GM20000 (cell line): ENCODE measurements around the gene TMEM106B.
A peak's percentile ranks its signal among the peaks of the same experiment; 100 is the strongest.

Experiments used
- DNase-seq: peaks from one replicate; pipeline ENCODE4 v3.0.0; 2012; ENCODE audit warnings: low spot score
- TF ChIP-seq, protein P1 (sequence below): IDR thresholded peaks from 2 replicates; pipeline ENCODE4 v1.5.1; 2012; ENCODE audit warnings: mild to moderate bottlenecking, control low read depth; ENCODE audit errors: extremely low read depth, missing control alignments

Gene TMEM106B

DNA sequence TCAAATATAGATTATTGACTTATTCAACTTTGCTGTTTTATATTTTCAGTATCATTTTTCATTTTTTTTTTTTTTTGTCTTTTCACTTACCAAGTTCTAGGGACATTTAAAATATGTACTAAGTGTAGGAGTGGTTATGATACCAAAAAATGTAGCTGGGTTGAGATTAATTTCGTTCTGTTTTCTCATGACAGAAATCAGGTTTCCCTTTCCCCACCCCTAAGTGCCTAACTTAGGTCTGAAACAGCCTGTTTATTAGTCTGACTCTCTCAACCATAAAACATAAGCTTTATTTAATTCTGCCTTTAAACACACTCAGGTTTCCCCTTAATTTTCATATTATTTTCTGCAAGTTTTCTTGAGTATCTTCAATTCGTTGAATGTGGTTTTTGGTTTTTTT, 22.1 kb downstream of the TMEM106B start:
- TF ChIP-seq, protein P1, sequence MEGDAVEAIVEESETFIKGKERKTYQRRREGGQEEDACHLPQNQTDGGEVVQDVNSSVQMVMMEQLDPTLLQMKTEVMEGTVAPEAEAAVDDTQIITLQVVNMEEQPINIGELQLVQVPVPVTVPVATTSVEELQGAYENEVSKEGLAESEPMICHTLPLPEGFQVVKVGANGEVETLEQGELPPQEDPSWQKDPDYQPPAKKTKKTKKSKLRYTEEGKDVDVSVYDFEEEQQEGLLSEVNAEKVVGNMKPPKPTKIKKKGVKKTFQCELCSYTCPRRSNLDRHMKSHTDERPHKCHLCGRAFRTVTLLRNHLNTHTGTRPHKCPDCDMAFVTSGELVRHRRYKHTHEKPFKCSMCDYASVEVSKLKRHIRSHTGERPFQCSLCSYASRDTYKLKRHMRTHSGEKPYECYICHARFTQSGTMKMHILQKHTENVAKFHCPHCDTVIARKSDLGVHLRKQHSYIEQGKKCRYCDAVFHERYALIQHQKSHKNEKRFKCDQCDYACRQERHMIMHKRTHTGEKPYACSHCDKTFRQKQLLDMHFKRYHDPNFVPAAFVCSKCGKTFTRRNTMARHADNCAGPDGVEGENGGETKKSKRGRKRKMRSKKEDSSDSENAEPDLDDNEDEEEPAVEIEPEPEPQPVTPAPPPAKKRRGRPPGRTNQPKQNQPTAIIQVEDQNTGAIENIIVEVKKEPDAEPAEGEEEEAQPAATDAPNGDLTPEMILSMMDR, result no peak
- DNase-seq, result no peak

DNA sequence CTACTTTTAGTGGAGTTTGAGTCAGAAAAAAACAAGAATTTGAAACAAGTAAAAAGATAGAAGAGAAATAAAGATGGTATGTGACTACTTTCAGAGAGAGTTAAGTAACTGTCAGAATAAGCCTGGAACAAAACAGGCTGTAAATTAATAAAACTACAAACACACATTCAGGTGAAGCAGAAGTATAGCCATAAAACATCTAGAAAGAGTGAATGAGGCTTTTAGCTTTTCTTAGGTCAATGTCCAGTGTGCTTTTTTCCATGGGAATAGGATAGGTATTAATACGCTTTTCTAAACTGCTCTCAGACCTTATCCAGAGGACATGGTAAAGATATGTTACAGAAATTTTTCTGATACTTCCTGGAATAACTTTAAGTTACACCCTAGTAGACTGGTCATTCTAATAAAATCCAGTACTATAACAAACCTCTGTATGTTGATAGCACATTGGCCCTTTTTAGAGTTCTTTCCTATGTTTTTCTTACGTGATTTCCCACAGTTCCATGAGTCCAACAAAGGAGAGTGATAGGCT, 23.3 kb downstream of the TMEM106B start:
- TF ChIP-seq, protein P1, result no peak
- DNase-seq, result no peak

DNA sequence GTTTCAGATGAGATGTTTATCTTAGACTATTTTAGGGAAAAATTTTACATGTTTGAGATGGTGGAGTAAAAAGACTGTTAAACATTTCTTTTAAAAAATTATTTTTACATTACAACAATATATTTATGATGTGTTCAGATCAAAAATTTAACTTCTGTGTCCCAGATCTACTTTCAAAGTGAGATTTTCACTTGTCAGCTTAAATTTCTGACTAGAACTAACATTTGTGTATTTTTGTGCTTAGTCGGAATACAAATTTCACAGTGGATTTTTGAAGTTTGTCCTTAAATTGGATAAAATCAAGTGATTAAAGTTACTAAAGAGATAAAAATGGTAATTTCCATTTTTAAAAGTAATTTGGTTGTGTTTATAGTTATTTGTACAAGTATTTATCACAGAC, 24.9 kb downstream of the TMEM106B start:
- no peak for DNase-seq
- TF ChIP-seq, protein P1, result no peak

DNA sequence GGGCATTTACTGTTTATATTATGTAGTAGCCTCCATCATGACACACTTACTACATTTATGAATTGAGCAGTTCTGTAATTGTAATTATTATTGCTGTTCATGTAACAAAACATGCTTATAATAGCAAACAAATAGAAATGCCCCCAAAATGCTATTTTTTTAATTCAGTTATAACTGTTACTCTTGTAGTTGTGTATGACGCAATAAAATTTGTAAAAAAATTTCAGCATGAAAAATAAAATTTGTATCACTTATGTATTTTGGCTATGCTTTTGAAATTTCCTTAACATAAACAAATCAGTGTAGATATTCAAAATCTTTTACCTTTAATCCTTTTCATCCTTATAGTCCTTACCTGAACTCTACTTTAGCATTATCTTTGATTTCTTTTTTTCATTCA, 25.9 kb downstream of the TMEM106B start:
- no peak for DNase-seq
- TF ChIP-seq, protein P1, result no peak

GRCh38 chr7:12239806-12240205, 28.7 kb downstream of the TMEM106B start:
- TF ChIP-seq, protein P1, result no peak

DNA sequence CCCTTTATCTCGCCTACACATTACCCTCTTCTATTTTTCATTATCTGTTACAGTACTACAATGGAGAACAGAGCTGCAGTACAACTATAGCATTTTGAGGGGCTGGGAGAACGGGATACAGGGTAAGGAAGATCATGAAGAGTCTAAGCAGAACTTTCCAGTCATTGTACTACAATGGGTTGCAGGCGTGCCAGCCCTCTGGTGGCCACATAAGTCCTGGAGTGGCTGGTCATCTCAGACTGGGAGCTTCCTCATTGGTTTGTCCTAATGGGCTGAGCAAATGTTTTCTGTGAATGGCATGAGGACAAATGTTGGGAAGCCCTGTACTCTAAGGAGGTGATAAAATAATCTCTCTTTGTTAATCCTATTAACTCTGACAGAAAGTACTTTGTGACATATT, 33.0 kb downstream of the TMEM106B start:
- TF ChIP-seq, protein P1, result peak; percentile 23
- DNase-seq, result no peak

More at GRCh38 chr7:12239806-12240205, 28.7 kb downstream of the TMEM106B start:
- no peak for DNase-seq

DNA sequence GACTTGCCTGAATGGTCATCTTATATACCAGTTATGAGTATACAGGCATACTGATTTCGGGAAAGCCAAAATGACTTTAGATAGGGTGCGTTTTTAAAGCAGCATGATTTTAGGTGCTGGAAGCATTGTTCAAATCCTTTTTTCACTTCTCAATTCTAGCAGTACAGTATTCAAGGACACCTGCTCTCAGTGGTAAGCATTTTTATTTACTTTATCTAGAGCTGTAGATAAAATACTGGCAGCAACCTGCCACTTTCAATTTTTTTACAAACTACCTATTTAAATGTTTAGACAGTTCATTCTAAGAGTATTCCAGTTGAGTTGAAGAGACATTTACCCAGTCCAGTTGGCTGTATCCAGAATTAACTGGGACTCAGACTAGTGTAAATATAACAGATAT, 33.6 kb downstream of the TMEM106B start:
- DNase-seq, result no peak
- TF ChIP-seq, protein P1, result no peak
